ENCODE data around the gene BTN3A1. TPM values are rescaled to one million over a fixed set of nuclear protein-coding genes. Genes with fewer than 3 reads are reported as not detected.
A peak's percentile ranks its signal among the peaks of the same experiment; 100 is the strongest.
"Not testable (repeated sequence)": the region's sequence is repeated elsewhere in the genome, so short reads cannot be mapped to it uniquely, and the experiment has no call there.

BTN3A1 gene
- total RNA-seq: 9.4 TPM
- long read RNA-seq, partial matches to known transcripts: 0 of 6 reads
- long read RNA-seq, other reads (novel, unspliced or antisense): 6 of 6 reads

DNA sequence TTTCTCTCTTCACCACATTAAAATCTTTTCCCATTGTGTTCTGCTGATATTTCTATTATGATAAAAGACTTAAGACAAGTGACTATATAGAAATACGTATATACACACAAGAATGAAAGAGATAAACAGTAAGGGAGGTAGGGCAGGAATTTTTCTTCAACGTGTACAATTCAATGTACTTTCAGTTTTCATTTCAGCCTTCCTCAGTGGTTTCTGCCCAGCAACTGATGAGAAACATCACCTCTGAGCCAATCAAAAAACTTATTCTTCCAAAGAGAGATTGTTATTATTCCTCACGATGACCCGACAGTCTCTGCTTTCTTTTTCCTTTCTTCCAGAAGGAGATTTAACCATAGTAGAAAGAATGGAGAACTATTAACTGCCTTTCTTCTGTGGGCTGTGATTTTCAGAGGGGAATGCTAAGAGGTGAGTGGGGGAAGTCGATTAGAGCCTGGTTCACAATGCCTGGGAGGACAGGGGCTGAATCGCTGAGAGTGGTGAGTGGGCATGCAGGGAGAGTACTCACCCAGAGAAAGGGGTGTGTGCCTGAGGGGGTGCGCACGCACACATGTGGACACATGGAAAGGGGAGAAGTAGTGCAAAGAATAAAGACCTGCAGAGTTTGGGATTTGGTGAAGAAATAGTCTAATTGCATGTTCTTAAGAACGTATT, at the start of gene BTN3A1:
Gene BTN3A1 (plus strand): TSS at position 289 of the 672 bp plus-strand sequence. CDS start 3,289 bp downstream, outside the sequence.
- intact Hi-C loops (cut with micrococcal nuclease): no loop called here
- DNase-seq (peak; percentile 70), ATAC-seq (peak; percentile 95)

- ATAC-seq (no peak), DNase-seq (no peak)
- intact Hi-C loops (cut with micrococcal nuclease): no loop called here
These were observed 49.8 kb upstream of the BTN3A1 start for GRCh38 chr6:26352315-26352714.

DNA sequence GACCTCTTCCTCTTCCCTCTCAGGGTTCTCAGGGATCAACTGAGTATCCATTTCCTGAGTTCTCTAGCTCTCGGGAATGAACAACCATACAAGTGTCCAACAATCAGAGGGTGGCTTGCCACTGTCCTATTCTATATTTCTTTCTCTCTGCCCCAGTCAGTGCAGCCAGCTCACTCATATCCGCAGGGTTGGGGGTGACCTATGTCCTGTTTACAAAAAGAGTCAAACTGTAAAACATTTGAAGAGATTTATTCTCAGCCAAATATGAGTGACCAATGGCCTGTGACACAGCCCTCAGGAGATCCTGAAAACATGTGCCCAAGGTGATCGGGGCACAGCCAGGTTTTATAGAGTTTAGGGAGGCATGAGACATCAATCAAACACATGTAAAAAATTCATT, 47.9 kb upstream of the BTN3A1 start:
- DNase-seq (no peak), ATAC-seq (no peak)
- intact Hi-C loops (cut with micrococcal nuclease): no loop called here

DNA sequence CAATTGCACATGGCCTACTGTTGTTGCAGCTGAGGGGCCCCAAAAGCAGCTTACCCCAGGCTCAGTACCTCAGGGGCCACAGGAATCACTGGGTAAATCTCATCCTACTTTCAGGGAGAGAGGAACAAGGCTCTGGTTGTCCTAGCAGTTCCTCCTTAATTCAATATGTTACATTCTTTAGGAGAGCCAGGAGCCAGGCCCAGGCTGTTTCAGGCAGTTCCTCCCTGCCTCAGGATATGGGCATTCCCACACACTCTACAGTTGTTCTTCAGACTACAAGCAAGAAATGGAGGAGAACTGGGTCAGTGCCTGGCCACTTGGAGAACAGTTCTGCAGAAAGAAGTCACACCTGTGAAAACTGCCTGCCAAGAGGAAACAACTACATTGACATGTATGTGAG, 46.7 kb upstream of the BTN3A1 start:
- DNase-seq (no peak), ATAC-seq (no peak)
- intact Hi-C loops (cut with micrococcal nuclease): no loop called here

- DNase-seq; intact Hi-C loops (cut with micrococcal nuclease); ATAC-seq: not testable (repeated sequence)
These were observed 44.5 kb upstream of the BTN3A1 start for GRCh38 chr6:26357543-26357942.

- intact Hi-C loops (cut with micrococcal nuclease): no loop called here
- DNase-seq (no peak), ATAC-seq (no peak)
These were observed 43.5 kb upstream of the BTN3A1 start for GRCh38 chr6:26358511-26358981.

DNA sequence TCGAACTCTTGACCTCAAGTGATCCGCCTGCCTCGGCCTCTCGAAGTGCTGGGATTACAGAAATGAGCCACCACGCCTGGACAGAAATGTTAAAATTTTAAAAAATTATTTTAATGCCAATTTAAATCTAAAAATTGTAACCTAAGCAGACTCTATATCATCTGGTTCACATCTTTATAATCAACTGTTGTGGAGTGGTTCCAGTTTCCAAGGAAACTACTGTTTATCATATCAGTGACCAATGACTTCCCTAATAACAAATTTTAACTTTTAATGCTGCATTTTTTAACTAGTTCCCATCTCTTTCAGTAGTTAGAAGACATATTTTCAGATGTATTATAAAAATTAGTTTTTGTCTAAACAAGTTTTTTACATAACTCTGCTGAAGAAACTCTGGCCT, 42.3 kb upstream of the BTN3A1 start:
- no peak for ATAC-seq
- intact Hi-C loops (cut with micrococcal nuclease): no loop called here
- DNase-seq: no peak

DNA sequence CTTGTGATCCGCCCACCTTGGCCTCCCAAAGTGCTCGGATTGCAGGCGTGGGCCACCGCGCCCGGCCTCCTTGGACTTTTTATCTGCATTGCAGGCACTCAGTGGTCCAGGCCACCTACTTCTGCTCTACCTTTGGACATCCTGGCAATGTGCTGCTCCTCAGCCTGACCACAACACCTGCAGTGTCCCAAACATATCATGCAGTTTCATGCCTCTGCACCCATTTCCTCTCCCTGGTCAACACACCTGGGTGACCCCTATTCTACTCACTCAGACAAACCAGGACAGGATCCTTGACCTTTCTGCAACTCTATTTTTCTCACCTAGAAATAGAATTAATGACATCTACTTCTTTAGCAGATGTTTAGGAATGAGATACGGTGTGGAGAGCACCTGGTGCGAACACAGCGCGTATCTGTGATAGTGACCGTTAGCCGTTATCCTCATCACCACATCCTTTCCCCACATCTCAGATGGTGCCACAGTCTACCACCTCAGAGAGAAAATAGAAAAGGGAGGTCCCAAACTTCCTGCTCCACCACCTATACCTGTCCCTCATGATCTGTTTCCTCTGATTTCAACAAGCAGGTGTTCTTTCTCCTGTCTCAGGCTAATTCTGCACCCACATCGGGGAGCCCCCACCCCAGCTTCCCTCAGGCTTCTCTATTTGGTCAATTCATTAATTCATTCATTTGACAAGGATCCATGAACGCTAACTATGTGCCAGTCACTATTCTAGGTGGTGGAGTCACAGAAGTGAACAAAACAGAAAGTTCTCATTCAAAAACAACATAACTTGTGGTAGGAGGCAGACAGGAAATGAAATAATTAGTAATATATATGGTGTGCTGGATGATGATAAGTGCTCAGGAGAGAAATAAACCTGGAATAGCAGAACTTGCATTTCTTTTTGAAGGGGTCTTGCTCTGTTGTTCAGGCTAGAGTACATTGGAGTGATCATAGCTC, 41.3 kb upstream of the BTN3A1 start:
- intact Hi-C loops (cut with micrococcal nuclease): no loop called here
- ATAC-seq: no peak
- DNase-seq: no peak

- intact Hi-C loops (cut with micrococcal nuclease): no loop called here
- ATAC-seq: no peak
These were observed 40.5 kb upstream of the BTN3A1 start for GRCh38 chr6:26361544-26361943.

DNA sequence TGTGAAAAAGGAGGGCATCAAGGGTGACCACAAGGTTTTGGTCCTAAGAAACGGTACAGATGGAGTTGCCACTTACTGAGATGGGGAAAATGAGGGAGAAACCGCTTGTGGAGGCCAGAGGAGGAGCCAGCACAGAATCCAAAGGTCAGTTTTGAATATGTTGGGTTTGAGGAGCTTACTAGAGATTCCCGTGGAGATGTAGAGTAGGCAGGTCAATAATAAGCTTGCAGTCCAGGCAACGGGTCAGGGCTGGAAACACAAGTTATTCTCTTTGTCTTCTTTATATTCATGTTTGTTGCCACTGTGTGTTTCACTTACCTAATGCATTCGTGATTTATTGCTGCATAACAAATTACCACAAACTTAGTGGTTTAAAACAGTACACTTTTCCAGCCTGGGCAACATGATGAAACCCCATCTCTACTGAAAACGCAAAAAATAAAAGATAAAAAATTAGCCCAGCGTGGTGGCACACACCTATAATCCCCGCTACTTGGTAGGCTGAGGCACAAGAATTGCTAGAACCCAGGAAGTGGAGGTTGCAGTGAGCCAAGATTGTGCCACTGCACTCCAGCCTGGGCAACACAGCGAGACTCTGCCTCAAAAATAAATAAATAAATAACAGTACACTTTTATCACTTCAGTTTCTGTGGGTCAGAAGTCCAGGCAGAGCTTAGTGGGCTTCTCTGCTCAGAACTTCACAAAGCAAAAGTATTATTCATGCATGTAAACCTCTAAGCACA, 39.8 kb upstream of the BTN3A1 start:
- intact Hi-C loops (cut with micrococcal nuclease): no loop called here
- ATAC-seq (no peak), DNase-seq (no peak)

More at GRCh38 chr6:26361544-26361943, 40.5 kb upstream of the BTN3A1 start:
- DNase-seq: no peak

- intact Hi-C loops (cut with micrococcal nuclease): no loop called here
- DNase-seq: no peak
- no peak for ATAC-seq
These were observed 39.2 kb upstream of the BTN3A1 start for GRCh38 chr6:26362836-26363220.

DNA sequence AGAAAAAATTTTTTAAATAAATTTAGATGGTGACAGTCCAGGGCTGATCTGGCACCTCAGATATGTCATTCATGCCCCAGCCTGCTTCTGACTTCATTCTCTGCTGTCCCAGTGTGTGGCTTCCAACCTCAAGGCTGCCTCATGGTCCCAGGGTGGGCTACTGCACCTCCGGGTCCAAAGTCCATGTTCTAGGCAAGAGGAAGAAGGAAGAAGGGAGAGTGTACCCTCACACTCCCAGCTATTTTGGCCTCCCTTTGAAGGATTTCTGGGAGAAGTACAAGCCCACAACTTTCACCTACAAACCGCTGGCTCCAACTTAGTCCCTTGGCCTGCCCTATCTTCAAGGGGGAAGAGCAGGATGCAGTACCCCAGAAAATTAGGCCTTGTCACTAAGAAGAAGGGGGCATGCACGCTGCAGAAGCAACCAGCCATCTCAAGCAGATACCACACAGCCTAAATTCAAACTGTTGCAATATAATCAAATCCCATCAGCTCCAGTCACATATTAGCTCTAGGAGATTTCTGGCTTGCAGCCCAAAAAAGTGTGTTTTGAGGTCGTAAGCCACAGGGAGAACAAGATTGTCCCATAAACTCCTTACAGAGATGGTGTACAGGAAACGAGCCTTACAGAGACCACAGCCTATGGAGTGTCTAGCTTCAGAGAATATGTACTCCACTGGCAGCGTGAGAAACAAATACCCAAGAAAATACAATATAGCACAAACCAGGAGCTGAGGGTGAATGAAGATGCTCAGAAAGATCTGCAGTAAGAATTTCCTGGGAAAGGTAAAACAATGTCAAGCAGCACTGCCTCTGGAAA, 38.0 kb upstream of the BTN3A1 start:
- DNase-seq (no peak), ATAC-seq (peak; percentile 50)
- intact Hi-C loops (cut with micrococcal nuclease): no loop called here

DNA sequence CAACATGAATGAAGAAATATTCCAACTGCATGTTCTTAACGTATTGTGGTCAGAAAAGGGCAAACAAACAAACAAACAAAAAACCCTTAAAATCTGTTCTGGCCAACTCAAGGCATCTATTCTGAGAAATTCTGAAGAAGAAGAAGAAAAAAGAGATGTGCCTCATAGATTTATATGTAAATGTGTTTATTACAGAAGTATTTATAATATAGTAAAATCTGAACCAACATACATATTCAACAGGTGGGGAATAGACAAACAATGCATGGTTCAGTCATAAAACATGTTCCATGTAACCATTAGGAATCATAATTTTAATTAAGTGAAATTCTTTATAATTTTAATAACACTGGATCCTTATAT, 36.5 kb upstream of the BTN3A1 start:
- intact Hi-C loops (cut with micrococcal nuclease): no loop called here
- ATAC-seq (no peak), DNase-seq (no peak)

GRCh38 chr6:26366504-26366903, 35.6 kb upstream of the BTN3A1 start:
- ATAC-seq (no peak), DNase-seq (no peak)
- intact Hi-C loops (cut with micrococcal nuclease): no loop called here

- ATAC-seq (no peak), DNase-seq (no peak)
- intact Hi-C loops (cut with micrococcal nuclease): no loop called here
These were observed 35.0 kb upstream of the BTN3A1 start for GRCh38 chr6:26367114-26367513.

- DNase-seq; ATAC-seq; intact Hi-C loops (cut with micrococcal nuclease): not testable (repeated sequence)
These were observed 30.3 kb upstream of the BTN3A1 start for GRCh38 chr6:26371813-26372212.

- ATAC-seq: no peak
- no peak for DNase-seq
- intact Hi-C loops (cut with micrococcal nuclease): no loop called here
These were observed 29.5 kb upstream of the BTN3A1 start for GRCh38 chr6:26372308-26373144.

GRCh38 chr6:26375270-26375669, 26.8 kb upstream of the BTN3A1 start:
- ATAC-seq: no peak
- intact Hi-C loops (cut with micrococcal nuclease): no loop called here
- DNase-seq: no peak

Measured in left ventricle myocardium superior (tissue), 1 donor.